ENCODE measurements around the gene NOC2L. TPM values are rescaled to one million over a fixed set of nuclear protein-coding genes. Genes with fewer than 3 reads are reported as not detected.
"Not testable (repeated sequence)": the region's sequence is repeated elsewhere in the genome, so short reads cannot be mapped to it uniquely, and the experiment has no call there.

NOC2L gene
- total and polyA plus RNA-seq, 8 donors: 44.9 to 76.8 (median 55.2) TPM

- DNase-seq (peak in 1 of 4 donors; percentile 54), ATAC-seq (no peak)
- Histone ChIP-seq H3K4me3 (no peak overlapping the region), H3K4me1 (peaks cover 0 to 5% of the 10 kb centered on the region in 2 donors), H3K36me3 (no peaks in the 10 kb centered on the region), H3K27ac (no peak overlapping the region), H3K27me3 (peaks cover 6 to 65% of the 10 kb centered on the region in 2 donors), H3K9me3 (peaks cover 0 to 9% of the 10 kb centered on the region in 2 donors)
- no peak for TF ChIP-seq CTCF (IDR thresholded peaks at IDR 0.05)
- intact Hi-C loops (cut with DNase I): no loop called here
Observed at GRCh38 chr1:993379-993995, 34.4 kb upstream of the NOC2L start.

- intact Hi-C loops (cut with DNase I): no loop called here
- TF ChIP-seq CTCF (IDR thresholded peaks at IDR 0.05): no peak
- no peak for ATAC-seq
Observed at GRCh38 chr1:992362-992761, 33.3 kb upstream of the NOC2L start.

GRCh38 chr1:991895-992294 lies 32.8 kb upstream of the NOC2L start:
- Histone ChIP-seq H3K9me3 (peaks cover 0 to 9% of the 10 kb centered on the region in 2 donors), H3K27me3 (peaks cover 0 to 49% of the 10 kb centered on the region in 2 donors), H3K4me3 (no peak overlapping the region), H3K27ac (no peak overlapping the region), H3K4me1 (no peaks in the 10 kb centered on the region), H3K36me3 (no peaks in the 10 kb centered on the region)
- DNase-seq (no peak), ATAC-seq (no peak)
- intact Hi-C loops (cut with DNase I): no loop called here
- no peak for TF ChIP-seq CTCF (IDR thresholded peaks at IDR 0.05)

More at GRCh38 chr1:992362-992761, 33.3 kb upstream of the NOC2L start:
- Histone ChIP-seq H3K27me3 (peaks cover 0 to 53% of the 10 kb centered on the region in 2 donors), H3K27ac (no peak overlapping the region), H3K9me3 (peaks cover 0 to 9% of the 10 kb centered on the region in 2 donors), H3K36me3 (no peaks in the 10 kb centered on the region), H3K4me1 (no peaks in the 10 kb centered on the region), H3K4me3 (no peak overlapping the region)
- DNase-seq: no peak

- H3K9me3 ChIP-seq; DNase-seq; H3K4me1 ChIP-seq; H3K36me3 ChIP-seq; H3K4me3 ChIP-seq; H3K27ac ChIP-seq; intact Hi-C loops (cut with DNase I); ATAC-seq: not testable (repeated sequence)
- peaks cover 0 to 49% of the 10 kb centered on the region in 2 donors for H3K27me3 ChIP-seq
Observed at GRCh38 chr1:991275-991674, 32.2 kb upstream of the NOC2L start.

- not testable (repeated sequence) for ATAC-seq, H3K36me3 ChIP-seq
- intact Hi-C loops (cut with DNase I): loop anchor here in 1 of 2 donors (5.0 kb wide), 1 partner anchor 74 kb away; no protein-coding TSS in a partner anchor
Observed at GRCh38 chr1:988061-988460, 29.0 kb upstream of the NOC2L start.

GRCh38 chr1:985126-985525 lies 26.1 kb upstream of the NOC2L start:
- intact Hi-C loops (cut with DNase I): loop anchor here in 1 of 2 donors (5.0 kb wide), 1 partner anchor 77 kb away; no protein-coding TSS in a partner anchor
- Histone ChIP-seq H3K27ac (no peak overlapping the region), H3K27me3 (peaks cover 0 to 76% of the 10 kb centered on the region in 2 donors), H3K9me3 (no peaks in the 10 kb centered on the region), H3K4me3 (no peak overlapping the region), H3K36me3 (no peaks in the 10 kb centered on the region), H3K4me1 (no peaks in the 10 kb centered on the region)
- ATAC-seq (no peak), DNase-seq (peak in 1 of 4 donors; percentile 34)
- TF ChIP-seq CTCF (IDR thresholded peaks at IDR 0.05): no peak

More at GRCh38 chr1:988061-988460, 29.0 kb upstream of the NOC2L start:
- DNase-seq, H3K27ac ChIP-seq, H3K9me3 ChIP-seq, H3K4me3 ChIP-seq, H3K4me1 ChIP-seq: not testable (repeated sequence)
- H3K27me3 ChIP-seq: peaks cover 0 to 50% of the 10 kb centered on the region in 2 donors
